Measurements from ENCODE around the gene USF1. TPM values are rescaled to one million over a fixed set of nuclear protein-coding genes. Genes with fewer than 3 reads are reported as not detected.

The USF1 gene
- total and polyA plus RNA-seq, 9 of the 15 experiments (the other 6 are each of a cell fraction or from before 2014, with no cell fraction given): 7.4 to 60.2 (median 54.2) TPM

DNA sequence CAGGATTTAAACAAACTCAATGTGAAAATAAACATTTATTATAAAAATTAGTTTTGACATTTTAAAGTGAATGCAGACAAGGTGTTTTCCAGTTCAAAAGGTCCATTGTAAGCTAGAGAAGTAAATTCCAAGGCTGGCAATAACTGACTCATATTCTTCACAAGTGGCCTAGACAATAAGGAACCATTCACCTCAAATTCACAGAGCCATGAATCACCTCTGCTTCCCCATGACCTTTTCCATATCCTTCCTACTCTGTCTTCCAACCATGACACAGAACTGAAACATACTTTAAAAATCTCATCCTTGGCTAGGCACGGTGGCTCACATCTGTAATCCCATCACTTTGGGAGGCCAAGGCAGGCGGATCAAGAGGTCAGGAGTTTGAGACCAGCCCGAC, 49.6 kb downstream of the USF1 start:
- FAIRE-seq: no peak
- no peaks in the 10 kb centered on the region for H3K9me1 ChIP-seq (ENCODE audit: control insufficient read depth, insufficient read depth, low read length)
- no peak for ATAC-seq
- H3K4me3 ChIP-seq: no peak overlapping the region
- in situ Hi-C loops (cut with MboI): loop anchor here (10.0 kb wide), 1 partner anchor 99 kb away; the partner anchor contains the start of gene KLHDC9
- no peaks in the 10 kb centered on the region for H4K20me1 ChIP-seq (replicated peaks; ENCODE audit: control insufficient read depth, insufficient read depth, low read length)
- DNase-seq (ENCODE audit: extremely low read depth in 1 of 4, low spot score in 3 of 4): no peak
- 83% methylated on average over 3 of the region's 3 CpGs for WGBS (ENCODE audit: insufficient coverage, low coverage, missing lambda C conversion rate)
- peaks cover 9 to 20% of the 10 kb centered on the region in 2 experiments; a peak in 3 of 5 replicates for H3K4me1 ChIP-seq (replicated peaks in 1 of 2; ENCODE audit: control insufficient read depth in 2 of 2, insufficient read depth in 2 of 2, low read length in 2 of 2)
- H3K36me3 ChIP-seq (ENCODE audit: control insufficient read depth, insufficient read depth, low read length): peaks cover 50% of the 10 kb centered on the region
- H3K27ac ChIP-seq (ENCODE audit: extremely low read depth, low read depth, low read length): no peak overlapping the region
- H3K9ac ChIP-seq (ENCODE audit: insufficient read depth in 1 of 2, low read depth in 2 of 2, low read length in 2 of 2): no peak overlapping the region
- H3K27me3 ChIP-seq (ENCODE audit: control insufficient read depth in 2 of 2, insufficient read depth in 2 of 2, low read length in 2 of 2): no peaks in the 10 kb centered on the region
- intact Hi-C loops (cut with micrococcal nuclease): loop anchor here (2.0 kb wide), 2 partner anchors 49 to 143 kb away; partner anchors contain the start of gene USF1
- TF ChIP-seq ZNF77 (CRISPR knock-in tag; IDR thresholded peaks at IDR 0.05): no peak
- no peak for TF ChIP-seq NFIC (IDR thresholded peaks at IDR 0.05)
- no peak for TF ChIP-seq PTRF (tag; IDR thresholded peaks at IDR 0.05)
- peak; percentile 36; the same call in 1 of the 2 replicates for TF ChIP-seq SUPT5H (IDR thresholded peaks at IDR 0.05)
- TF ChIP-seq POLR2A (conservative IDR thresholded peaks at IDR 0.05): 0 out of 2 replicates have a peak, but pooled peaks have one; percentile 19
- TF ChIP-seq ZNF165 (CRISPR knock-in tag; IDR thresholded peaks at IDR 0.05; ENCODE audit: borderline replicate concordance): no peak
- TF ChIP-seq BACH1 (tag; IDR thresholded peaks at IDR 0.05): no peak
- TF ChIP-seq, protein P1, sequence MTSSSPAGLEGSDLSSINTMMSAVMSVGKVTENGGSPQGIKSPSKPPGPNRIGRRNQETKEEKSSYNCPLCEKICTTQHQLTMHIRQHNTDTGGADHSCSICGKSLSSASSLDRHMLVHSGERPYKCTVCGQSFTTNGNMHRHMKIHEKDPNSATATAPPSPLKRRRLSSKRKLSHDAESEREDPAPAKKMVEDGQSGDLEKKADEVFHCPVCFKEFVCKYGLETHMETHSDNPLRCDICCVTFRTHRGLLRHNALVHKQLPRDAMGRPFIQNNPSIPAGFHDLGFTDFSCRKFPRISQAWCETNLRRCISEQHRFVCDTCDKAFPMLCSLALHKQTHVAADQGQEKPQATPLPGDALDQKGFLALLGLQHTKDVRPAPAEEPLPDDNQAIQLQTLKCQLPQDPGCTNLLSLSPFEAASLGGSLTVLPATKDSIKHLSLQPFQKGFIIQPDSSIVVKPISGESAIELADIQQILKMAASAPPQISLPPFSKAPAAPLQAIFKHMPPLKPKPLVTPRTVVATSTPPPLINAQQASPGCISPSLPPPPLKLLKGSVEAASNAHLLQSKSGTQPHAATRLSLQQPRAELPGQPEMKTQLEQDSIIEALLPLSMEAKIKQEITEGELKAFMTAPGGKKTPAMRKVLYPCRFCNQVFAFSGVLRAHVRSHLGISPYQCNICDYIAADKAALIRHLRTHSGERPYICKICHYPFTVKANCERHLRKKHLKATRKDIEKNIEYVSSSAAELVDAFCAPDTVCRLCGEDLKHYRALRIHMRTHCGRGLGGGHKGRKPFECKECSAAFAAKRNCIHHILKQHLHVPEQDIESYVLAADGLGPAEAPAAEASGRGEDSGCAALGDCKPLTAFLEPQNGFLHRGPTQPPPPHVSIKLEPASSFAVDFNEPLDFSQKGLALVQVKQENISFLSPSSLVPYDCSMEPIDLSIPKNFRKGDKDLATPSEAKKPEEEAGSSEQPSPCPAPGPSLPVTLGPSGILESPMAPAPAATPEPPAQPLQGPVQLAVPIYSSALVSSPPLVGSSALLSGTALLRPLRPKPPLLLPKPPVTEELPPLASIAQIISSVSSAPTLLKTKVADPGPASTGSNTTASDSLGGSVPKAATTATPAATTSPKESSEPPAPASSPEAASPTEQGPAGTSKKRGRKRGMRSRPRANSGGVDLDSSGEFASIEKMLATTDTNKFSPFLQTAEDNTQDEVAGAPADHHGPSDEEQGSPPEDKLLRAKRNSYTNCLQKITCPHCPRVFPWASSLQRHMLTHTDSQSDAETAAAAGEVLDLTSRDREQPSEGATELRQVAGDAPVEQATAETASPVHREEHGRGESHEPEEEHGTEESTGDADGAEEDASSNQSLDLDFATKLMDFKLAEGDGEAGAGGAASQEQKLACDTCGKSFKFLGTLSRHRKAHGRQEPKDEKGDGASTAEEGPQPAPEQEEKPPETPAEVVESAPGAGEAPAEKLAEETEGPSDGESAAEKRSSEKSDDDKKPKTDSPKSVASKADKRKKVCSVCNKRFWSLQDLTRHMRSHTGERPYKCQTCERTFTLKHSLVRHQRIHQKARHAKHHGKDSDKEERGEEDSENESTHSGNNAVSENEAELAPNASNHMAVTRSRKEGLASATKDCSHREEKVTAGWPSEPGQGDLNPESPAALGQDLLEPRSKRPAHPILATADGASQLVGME (CRISPR knock-in tag; IDR thresholded peaks at IDR 0.05): no peak
- no peak overlapping the region for H3K4me2 ChIP-seq (ENCODE audit: insufficient read depth, low read length)
- H3K79me2 ChIP-seq (ENCODE audit: control insufficient read depth, insufficient read depth, low read length): no peaks in the 10 kb centered on the region
- H3K9me3 ChIP-seq (replicated peaks; ENCODE audit: control insufficient read depth, insufficient read depth, low read depth, low read length): no peaks in the 10 kb centered on the region
- H2AFZ ChIP-seq (ENCODE audit: low read depth, low read length): no peak overlapping the region
- POLR2A ChIA-PET: interaction anchor here (1.5 to 3.0 kb wide), 2 partner anchors 14 to 25 kb away, joined by 4 to 13 read pairs; partner anchors contain the start of gene F11R
- no TSS peak for BruUV-seq (replicated peaks)
- CTCF ChIA-PET (ENCODE audit: low intra/inter-chr PET ratio): no interaction called here
